K562 (cell line): ENCODE measurements around the gene PRDX6. TPM values are rescaled to one million over a fixed set of nuclear protein-coding genes. Genes with fewer than 3 reads are reported as not detected.
A peak's percentile ranks its signal among the peaks of the same experiment; 100 is the strongest.

Experiments
- ASH1L ChIP-seq: fragments of 450-650 bp; IDR thresholded peaks from 2 replicates; pipeline ENCODE4 v1.6.1; 2018; ENCODE audit warnings: borderline replicate concordance, mild to moderate bottlenecking, low read depth; ENCODE audit not compliant: partially characterized antibody
- BHLHE40 ChIP-seq: IDR thresholded peaks from 2 replicates; pipeline ENCODE4 v1.6.1; 2011; ENCODE audit warnings: low read length, improper control_type of control experiment
- ETV5 ChIP-seq: sonication (generic); formaldehyde crosslinking; IDR thresholded peaks from 2 replicates; pipeline ENCODE4 v1.4.0; 2020; ENCODE audit warnings: low read depth, mild to moderate bottlenecking, missing genetic modification reagents
- FIP1L1 ChIP-seq: fragments of 200-400 bp; formaldehyde crosslinking; IDR thresholded peaks from 2 replicates; pipeline ENCODE4 v1.6.1; 2018; ENCODE audit warnings: mild to moderate bottlenecking, low read depth, low read length; ENCODE audit not compliant: poor library complexity, severe bottlenecking
- HDAC1 ChIP-seq, 2 experiments: fragments of 450-650 bp; IDR thresholded peaks; 2 replicates each; pipeline ENCODE4 v1.6.1; 2016 to 2017; ENCODE audit warnings: inconsistent platforms in 1 of 2, mild to moderate bottlenecking in 1 of 2, moderate library complexity in 1 of 2
- HNRNPH1 ChIP-seq: fragments of 200-400 bp; formaldehyde crosslinking; optimal IDR thresholded peaks from 2 replicates; pipeline ENCODE3; 2017; ENCODE audit warnings: low read depth, mild to moderate bottlenecking, low read length, moderate library complexity
- RCOR1 ChIP-seq, 2 experiments: IDR thresholded peaks; 2 replicates each; pipeline ENCODE4 v1.6.1; 2012; ENCODE audit warnings: low read depth in 2 of 2, low read length in 2 of 2, borderline replicate concordance in 1 of 2, improper control_type of control experiment in 1 of 2
- SAP30 ChIP-seq: fragments of 200-600 bp; sonication (generic); IDR thresholded peaks from 2 replicates; pipeline ENCODE4 v1.6.1; 2012; ENCODE audit warnings: borderline replicate concordance, low read depth, mild to moderate bottlenecking, moderate library complexity, low read length, control low read depth, inconsistent platforms; ENCODE audit not compliant: insufficient read depth, poor library complexity, severe bottlenecking
- SREBF2 ChIP-seq: sonication (generic); formaldehyde crosslinking; IDR thresholded peaks from 2 replicates; pipeline ENCODE4 v1.4.0; 2020; ENCODE audit warnings: mild to moderate bottlenecking, missing genetic modification reagents
- TAF1 ChIP-seq: IDR thresholded peaks from 2 replicates; pipeline ENCODE4 v1.6.1; 2011; ENCODE audit warnings: mild to moderate bottlenecking, low read length, moderate library complexity; ENCODE audit not compliant: insufficient read depth, control insufficient read depth, severe bottlenecking; ENCODE audit errors: extremely low read depth
- TAL1 ChIP-seq: fragments of 450-650 bp; IDR thresholded peaks from 2 replicates; pipeline ENCODE4 v1.6.1; 2016; ENCODE audit warnings: mild to moderate bottlenecking
- polyA plus RNA-seq, 8 experiments: library from polyadenylated mRNA; depleted of rRNA in 4 of 8; stranded (reverse) in 5 of 8; unstranded in 3 of 8; fragments of >200 nt; fragmentation: Nextera tagmentation in 2 of 8; fragmentation: Illumina TruSeq in 1 of 8; extraction: Ambion mirVana in 2 of 8; extraction: Trizol in 1 of 8; gene quantifications; 2 replicates each; pipeline versions ENCODE4 v1.2.1 to v1.2.3, GENCODE V29; 2011 to 2014; ENCODE audit warnings: inconsistent platforms in 1 of 8, missing spikeins in 1 of 8
- total RNA-seq, 7 experiments: library from RNA; depleted of rRNA in 6 of 7; stranded (reverse); fragments of >200 nt in 6 of 7; fragmentation: Illumina TruSeq in 2 of 7; extraction: Trizol in 2 of 7; gene quantifications; 2 replicates each; pipeline versions ENCODE4 v1.2.1 to v1.2.3, GENCODE V29; 2011 to 2021; ENCODE audit warnings: low replicate concordance in 1 of 7
- TF ChIP-seq, protein P1 (sequence below), 2 experiments: fragments of 450-650 bp; IDR thresholded peaks; 2 replicates each; pipeline ENCODE4 v1.6.1; 2018; ENCODE audit warnings: mild to moderate bottlenecking in 2 of 2, low read depth in 1 of 2; ENCODE audit not compliant: partially characterized antibody in 2 of 2
- TF ChIP-seq, protein P2 (sequence below), 2 experiments: IDR thresholded peaks in 1 of 2; conservative IDR thresholded peaks in 1 of 2; 2 replicates each; pipeline ENCODE4 v1.6.1; 2016; ENCODE audit warnings: low read depth in 2 of 2, mild to moderate bottlenecking in 1 of 2, missing compliant biosample characterization in 1 of 2, missing genetic modification characterization in 1 of 2, moderate library complexity in 1 of 2
- TF ChIP-seq, protein P3 (sequence below), 2 experiments: fragments of 250-450 bp in 1 of 2; fragments of 450-650 bp in 1 of 2; sonication (Bioruptor Pico) in 1 of 2; IDR thresholded peaks; 2 replicates each; pipeline versions ENCODE4 v1.6.1 to v1.8.0; 2016 to 2021; ENCODE audit warnings: mild to moderate bottlenecking in 2 of 2, moderate library complexity in 2 of 2, missing compliant biosample characterization in 1 of 2, missing genetic modification characterization in 1 of 2

PRDX6 gene
- total and polyA plus RNA-seq, 9 of the 15 experiments (the other 6 are each of a cell fraction or from before 2014, with no cell fraction given), result 277 to 1,082 (median 610) TPM

DNA sequence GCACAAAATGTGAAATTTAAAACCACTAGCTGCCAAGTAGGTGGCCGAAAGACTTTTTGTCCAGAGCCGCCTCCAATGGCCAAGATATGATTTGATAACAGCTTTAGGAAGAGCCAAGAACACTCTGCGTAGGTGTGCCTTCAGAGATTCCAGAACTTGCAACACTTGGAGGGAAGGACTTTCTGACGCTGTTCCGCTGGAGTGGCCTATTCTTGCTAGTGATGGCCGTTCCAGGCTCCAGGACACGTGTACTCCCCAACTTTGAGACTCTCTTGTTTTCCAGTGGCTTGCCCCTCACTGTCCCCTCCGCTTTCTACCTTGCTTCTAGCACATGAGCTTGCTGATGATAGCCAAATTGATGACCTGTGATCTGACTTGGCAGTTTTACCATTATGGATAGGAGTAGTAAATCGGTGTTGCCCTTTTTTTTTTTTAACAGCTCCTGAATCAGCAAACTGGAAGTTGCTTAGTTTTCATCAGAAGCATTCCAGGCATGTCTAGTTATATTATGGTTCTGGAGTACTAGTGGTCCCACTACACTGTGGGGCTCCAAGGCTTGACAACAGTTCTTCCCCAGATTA lies 1.0 kb downstream of the PRDX6 start (continued):
- TF ChIP-seq, protein P1, sequence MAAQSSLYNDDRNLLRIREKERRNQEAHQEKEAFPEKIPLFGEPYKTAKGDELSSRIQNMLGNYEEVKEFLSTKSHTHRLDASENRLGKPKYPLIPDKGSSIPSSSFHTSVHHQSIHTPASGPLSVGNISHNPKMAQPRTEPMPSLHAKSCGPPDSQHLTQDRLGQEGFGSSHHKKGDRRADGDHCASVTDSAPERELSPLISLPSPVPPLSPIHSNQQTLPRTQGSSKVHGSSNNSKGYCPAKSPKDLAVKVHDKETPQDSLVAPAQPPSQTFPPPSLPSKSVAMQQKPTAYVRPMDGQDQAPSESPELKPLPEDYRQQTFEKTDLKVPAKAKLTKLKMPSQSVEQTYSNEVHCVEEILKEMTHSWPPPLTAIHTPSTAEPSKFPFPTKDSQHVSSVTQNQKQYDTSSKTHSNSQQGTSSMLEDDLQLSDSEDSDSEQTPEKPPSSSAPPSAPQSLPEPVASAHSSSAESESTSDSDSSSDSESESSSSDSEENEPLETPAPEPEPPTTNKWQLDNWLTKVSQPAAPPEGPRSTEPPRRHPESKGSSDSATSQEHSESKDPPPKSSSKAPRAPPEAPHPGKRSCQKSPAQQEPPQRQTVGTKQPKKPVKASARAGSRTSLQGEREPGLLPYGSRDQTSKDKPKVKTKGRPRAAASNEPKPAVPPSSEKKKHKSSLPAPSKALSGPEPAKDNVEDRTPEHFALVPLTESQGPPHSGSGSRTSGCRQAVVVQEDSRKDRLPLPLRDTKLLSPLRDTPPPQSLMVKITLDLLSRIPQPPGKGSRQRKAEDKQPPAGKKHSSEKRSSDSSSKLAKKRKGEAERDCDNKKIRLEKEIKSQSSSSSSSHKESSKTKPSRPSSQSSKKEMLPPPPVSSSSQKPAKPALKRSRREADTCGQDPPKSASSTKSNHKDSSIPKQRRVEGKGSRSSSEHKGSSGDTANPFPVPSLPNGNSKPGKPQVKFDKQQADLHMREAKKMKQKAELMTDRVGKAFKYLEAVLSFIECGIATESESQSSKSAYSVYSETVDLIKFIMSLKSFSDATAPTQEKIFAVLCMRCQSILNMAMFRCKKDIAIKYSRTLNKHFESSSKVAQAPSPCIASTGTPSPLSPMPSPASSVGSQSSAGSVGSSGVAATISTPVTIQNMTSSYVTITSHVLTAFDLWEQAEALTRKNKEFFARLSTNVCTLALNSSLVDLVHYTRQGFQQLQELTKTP (IDR thresholded peaks at IDR 0.05; ENCODE audit: low read depth in 1 of 2, partially characterized antibody in 2 of 2), result peak in 1 of 2 experiments; percentile 31
- TF ChIP-seq BHLHE40, result peak; percentile 26; the same call in 1 of the 2 replicates
- no peak for TF ChIP-seq HNRNPH1
- TF ChIP-seq SAP30, result no peak
- TF ChIP-seq ASH1L, result peak; percentile 28
- no peak for TF ChIP-seq TAF1
- no peak for TF ChIP-seq FIP1L1
- peak; percentile 77; the same call in 1 of the 2 replicates for TF ChIP-seq SREBF2 (CRISPR knock-in tag)
- TF ChIP-seq, protein P2, sequence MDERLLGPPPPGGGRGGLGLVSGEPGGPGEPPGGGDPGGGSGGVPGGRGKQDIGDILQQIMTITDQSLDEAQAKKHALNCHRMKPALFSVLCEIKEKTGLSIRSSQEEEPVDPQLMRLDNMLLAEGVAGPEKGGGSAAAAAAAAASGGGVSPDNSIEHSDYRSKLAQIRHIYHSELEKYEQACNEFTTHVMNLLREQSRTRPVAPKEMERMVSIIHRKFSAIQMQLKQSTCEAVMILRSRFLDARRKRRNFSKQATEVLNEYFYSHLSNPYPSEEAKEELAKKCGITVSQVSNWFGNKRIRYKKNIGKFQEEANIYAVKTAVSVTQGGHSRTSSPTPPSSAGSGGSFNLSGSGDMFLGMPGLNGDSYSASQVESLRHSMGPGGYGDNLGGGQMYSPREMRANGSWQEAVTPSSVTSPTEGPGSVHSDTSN (CRISPR knock-in tag; IDR thresholded peaks at IDR 0.05; ENCODE audit: low read depth), result no peak
- TF ChIP-seq, protein P2 (tag; conservative IDR thresholded peaks at IDR 0.05; ENCODE audit: low read depth), result peak; percentile 65; the same call in 1 of the 2 replicates
- no peak for TF ChIP-seq TAL1
- TF ChIP-seq ETV5, result peak; percentile 32; the same call in 1 of the 2 replicates
- peak in 1 of 2 experiments; percentile 77; a peak in 2 of 4 replicates for TF ChIP-seq HDAC1 (IDR thresholded peaks at IDR 0.05)
- TF ChIP-seq, protein P3, sequence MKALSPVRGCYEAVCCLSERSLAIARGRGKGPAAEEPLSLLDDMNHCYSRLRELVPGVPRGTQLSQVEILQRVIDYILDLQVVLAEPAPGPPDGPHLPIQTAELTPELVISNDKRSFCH (CRISPR knock-in tag; IDR thresholded peaks at IDR 0.05), result no peak
- TF ChIP-seq, protein P3 (tag; IDR thresholded peaks at IDR 0.05), result peak; percentile 41; the same call in 1 of the 2 replicates
- TF ChIP-seq RCOR1 (IDR thresholded peaks at IDR 0.05; ENCODE audit: borderline replicate concordance in 1 of 2, low read depth in 2 of 2, low read length in 2 of 2), result peak in 1 of 2 experiments; percentile 15; a peak in 1 of 4 replicates
